Mesothelial cell of epicardium (in vitro differentiated cells): ENCODE results near the gene SETD4. TPM values are rescaled to one million over a fixed set of nuclear protein-coding genes. Genes with fewer than 3 reads are reported as not detected.
A peak's percentile ranks its signal among the peaks of the same experiment; 100 is the strongest.

Experiments used
- DNase-seq, 2 experiments: peaks; one replicate each; pipeline ENCODE4 v3.0.0; 2021; ENCODE audit warnings: low spot score in 2 of 2; ENCODE audit not compliant: unreplicated experiment in 2 of 2
- H3K27ac Mint-ChIP-seq: 2 replicates; pipeline ENCODE4 v1.8.0; 2021; ENCODE audit warnings: mixed read lengths
- H3K27me3 Mint-ChIP-seq: 2 replicates; pipeline ENCODE4 v1.8.0; 2021; ENCODE audit warnings: low read depth, mixed read lengths
- H3K36me3 Mint-ChIP-seq: 2 replicates; pipeline ENCODE4 v1.8.0; 2021; ENCODE audit warnings: mixed read lengths
- H3K4me1 Mint-ChIP-seq: 2 replicates; pipeline ENCODE4 v1.8.0; 2021; ENCODE audit warnings: mixed read lengths
- H3K4me3 Mint-ChIP-seq: 2 replicates; pipeline ENCODE4 v1.8.0; 2021; ENCODE audit warnings: mild to moderate bottlenecking, moderate library complexity, mixed read lengths
- H3K9me3 Mint-ChIP-seq: 2 replicates; pipeline ENCODE4 v1.8.0; 2021; ENCODE audit warnings: mixed read lengths
- CTCF ChIP-seq: fragments of 200-600 bp; sonication (generic); IDR thresholded peaks from one replicate; pipeline ENCODE4 v1.5.0; 2021; ENCODE audit warnings: antibody characterized with exemption; ENCODE audit not compliant: unreplicated experiment
- total RNA-seq: library from RNA; stranded (reverse); gene quantifications from 3 replicates; pipeline ENCODE4 v1.2.1, GENCODE V29; 2021

Gene SETD4
- total RNA-seq, 1 donor from 2014 or later, result 29.7 TPM

- Mint-ChIP-seq H3K4me1 (peaks cover 7% of the 10 kb centered on the region), H3K27ac (no peak overlapping the region), H3K4me3 (no peak overlapping the region), H3K36me3 (no peaks in the 10 kb centered on the region), H3K27me3 (peaks cover 1% of the 10 kb centered on the region), H3K9me3 (peaks cover 4% of the 10 kb centered on the region)
- DNase-seq, result no peak
- TF ChIP-seq CTCF, result no peak
These were observed 3.2 kb upstream of the SETD4 start for GRCh38 chr21:36063375-36064084.

GRCh38 chr21:36061445-36061844, 1.1 kb upstream of the SETD4 start:
- peaks cover 13% of the 10 kb centered on the region for H3K4me1 Mint-ChIP-seq
- no peak for TF ChIP-seq CTCF
- no peaks in the 10 kb centered on the region for H3K27me3 Mint-ChIP-seq
- H3K9me3 Mint-ChIP-seq, result no peaks in the 10 kb centered on the region
- no peak overlapping the region for H3K27ac Mint-ChIP-seq
- peak overlapping the region; percentile 94 for H3K4me3 Mint-ChIP-seq
- no peak for DNase-seq
- peaks cover 12% of the 10 kb centered on the region for H3K36me3 Mint-ChIP-seq

GRCh38 chr21:36059823-36060158, 535 bp downstream of the SETD4 start:
- peak in 1 of 2 experiments; percentile 28 for DNase-seq
- Mint-ChIP-seq H3K9me3 (no peaks in the 10 kb centered on the region), H3K27me3 (no peaks in the 10 kb centered on the region), H3K27ac (peak overlapping the region; percentile 95), H3K36me3 (peaks cover 25% of the 10 kb centered on the region), H3K4me1 (peaks cover 13% of the 10 kb centered on the region), H3K4me3 (peak overlapping the region; percentile 94)
- TF ChIP-seq CTCF, result no peak

- Mint-ChIP-seq H3K27me3 (no peaks in the 10 kb centered on the region), H3K36me3 (peaks cover 42% of the 10 kb centered on the region), H3K9me3 (no peaks in the 10 kb centered on the region), H3K4me1 (peaks cover 13% of the 10 kb centered on the region), H3K27ac (no peak overlapping the region), H3K4me3 (no peak overlapping the region)
- TF ChIP-seq CTCF, result no peak
- no peak for DNase-seq
These were observed 4.8 kb downstream of the SETD4 start for GRCh38 chr21:36055551-36055950.

- Mint-ChIP-seq H3K4me1 (peaks cover 7% of the 10 kb centered on the region), H3K9me3 (no peaks in the 10 kb centered on the region), H3K27me3 (no peaks in the 10 kb centered on the region), H3K27ac (no peak overlapping the region), H3K4me3 (no peak overlapping the region), H3K36me3 (peaks cover 56% of the 10 kb centered on the region)
- no peak for DNase-seq
- no peak for TF ChIP-seq CTCF
These were observed 6.6 kb downstream of the SETD4 start for GRCh38 chr21:36053715-36054062.
